HG02981 (cell line): ENCODE data around the gene UBE3A.

Experiments
- ATAC-seq: cut with Tn5 transposase; IDR thresholded peaks from one replicate; pipeline ENCODE4 v1.9.1; 2021; ENCODE audit warnings: mild to moderate bottlenecking, moderate library complexity; ENCODE audit not compliant: unreplicated experiment

UBE3A gene

GRCh38 chr15:25406846-25407245, 32.0 kb downstream of the UBE3A start:
- ATAC-seq, result no peak

GRCh38 chr15:25406261-25406660, 32.6 kb downstream of the UBE3A start:
- no peak for ATAC-seq

GRCh38 chr15:25403771-25404170, 35.1 kb downstream of the UBE3A start:
- ATAC-seq, result no peak

GRCh38 chr15:25402342-25402741, 36.5 kb downstream of the UBE3A start:
- ATAC-seq, result no peak

GRCh38 chr15:25401501-25401900, 37.3 kb downstream of the UBE3A start:
- no peak for ATAC-seq

GRCh38 chr15:25397100-25397499, 41.7 kb downstream of the UBE3A start:
- no peak for ATAC-seq

- no peak for ATAC-seq
These were observed 43.9 kb downstream of the UBE3A start for GRCh38 chr15:25394898-25395297.

GRCh38 chr15:25392806-25393205, 46.0 kb downstream of the UBE3A start:
- no peak for ATAC-seq

- ATAC-seq, result no peak
These were observed 46.7 kb downstream of the UBE3A start for GRCh38 chr15:25391971-25392721.

GRCh38 chr15:25385986-25386385, 52.8 kb downstream of the UBE3A start:
- no peak for ATAC-seq

GRCh38 chr15:25381579-25381978, 57.2 kb downstream of the UBE3A start:
- ATAC-seq, result no peak

- no peak for ATAC-seq
These were observed 60.3 kb downstream of the UBE3A start for GRCh38 chr15:25378501-25378901.

- ATAC-seq, result no peak
These were observed 63.3 kb downstream of the UBE3A start for GRCh38 chr15:25375557-25375956.

GRCh38 chr15:25374143-25374542, 64.7 kb downstream of the UBE3A start:
- ATAC-seq, result no peak

GRCh38 chr15:25372298-25372697, 66.5 kb downstream of the UBE3A start:
- no peak for ATAC-seq

- ATAC-seq, result no peak
These were observed 70.0 kb downstream of the UBE3A start for GRCh38 chr15:25368850-25369249.

- ATAC-seq, result no peak
These were observed 72.8 kb downstream of the UBE3A start for GRCh38 chr15:25366058-25366457.

GRCh38 chr15:25362545-25362944, 76.3 kb downstream of the UBE3A start:
- no peak for ATAC-seq

GRCh38 chr15:25347707-25348106, 91.1 kb downstream of the UBE3A start:
- ATAC-seq, result no peak

- no peak for ATAC-seq
These were observed 92.5 kb downstream of the UBE3A start for GRCh38 chr15:25346371-25346770.

- no peak for ATAC-seq
These were observed 92.9 kb downstream of the UBE3A start for GRCh38 chr15:25345943-25346342.

GRCh38 chr15:25342629-25343028, 96.2 kb downstream of the UBE3A start:
- ATAC-seq, result no peak

- ATAC-seq, result no peak
These were observed 99.4 kb downstream of the UBE3A start for GRCh38 chr15:25339431-25339830.
